Subcutaneous adipose tissue (tissue), 4 donors: ENCODE measurements around the gene NEURL2. TPM values are rescaled to one million over a fixed set of nuclear protein-coding genes. Genes with fewer than 3 reads are reported as not detected.

Source experiments
- CTCF ChIP-seq: fragments of 450-650 bp; IDR thresholded peaks from one replicate; pipeline ENCODE4 v1.5.1; 2016; ENCODE audit warnings: low read depth, mild to moderate bottlenecking, control low read depth, antibody characterized with exemption, moderate library complexity
- total RNA-seq, 4 donors: library from RNA; depleted of rRNA; stranded (reverse); fragments of >200 nt; gene quantifications; one replicate each; pipeline ENCODE4 v1.1.0, GENCODE V29; 2016

Gene NEURL2
- total RNA-seq, 4 donors from 2014 or later = 2.3 to 15.1 (median 10.0) TPM

GRCh38 chr20:45917790-45918141, 26.8 kb upstream of the NEURL2 start:
- TF ChIP-seq CTCF = no peak

DNA sequence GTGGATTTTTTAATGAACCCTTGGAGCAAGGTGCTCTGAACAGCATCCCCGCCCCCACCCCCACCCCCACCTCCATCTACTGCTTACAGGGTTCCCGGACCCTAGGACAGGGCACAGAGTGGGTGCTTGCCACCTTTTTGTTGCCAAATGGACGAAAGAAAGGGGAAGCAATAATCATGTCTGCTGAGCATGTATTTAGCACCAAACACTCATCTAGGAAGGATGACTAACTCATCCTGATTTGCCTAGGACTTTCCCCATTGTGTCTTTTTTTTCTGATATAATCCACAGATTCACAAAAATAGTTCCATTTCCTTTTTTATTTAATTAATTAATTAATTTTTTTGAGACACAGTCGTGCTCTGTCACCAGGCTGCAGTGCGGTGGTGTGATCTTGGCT, 22.1 kb upstream of the NEURL2 start:
- TF ChIP-seq CTCF = no peak

DNA sequence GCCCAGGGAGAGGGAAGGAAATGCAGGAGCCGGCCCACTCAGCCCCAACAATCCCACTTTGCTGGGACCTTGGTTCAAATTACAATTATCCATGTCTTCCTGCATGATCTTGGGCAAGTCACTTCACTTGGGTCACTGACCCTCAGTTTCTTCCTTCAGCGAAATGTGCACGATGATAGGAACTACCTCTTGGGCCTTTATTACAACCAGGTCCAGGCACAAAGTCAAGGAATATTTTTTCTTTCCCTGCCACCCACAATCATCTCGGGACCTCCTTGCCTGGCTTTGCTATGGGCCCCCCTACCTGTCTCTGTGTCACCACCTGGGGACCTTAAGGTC, 21.3 kb upstream of the NEURL2 start:
- TF ChIP-seq CTCF = no peak

- no peak for TF ChIP-seq CTCF
Observed at GRCh38 chr20:45911486-45912343, 20.7 kb upstream of the NEURL2 start, which contains the start of gene PLTP. Gene PLTP, minus strand, starts transcription at chr20:45912155. Its CDS starts 703 bp downstream, at chr20:45911452.

GRCh38 chr20:45910670-45911485, 19.9 kb upstream of the NEURL2 start:
- no peak for TF ChIP-seq CTCF

- TF ChIP-seq CTCF = no peak
Observed at GRCh38 chr20:45909817-45910669, 19.0 kb upstream of the NEURL2 start.
